Endothelial cell of umbilical vein (primary cell): Measurements from ENCODE around the gene FAM13B. TPM values are rescaled to one million over a fixed set of nuclear protein-coding genes. Genes with fewer than 3 reads are reported as not detected.

Experiments
- BruUV-seq: library from RNA; stranded (reverse); fragments of 400-500 nt; replicated peaks from 2 replicates; lab custom pipeline; 2021; lab: Mats Ljungman, UMichigan
- CTCF ChIA-PET: fragments of 300-600, 350-600 bp; sonication (Branson Sonifier 250); formaldehyde crosslinking; loops from one replicate; lab custom pipeline; 2021; ENCODE audit warnings: antibody characterized with exemption, inconsistent platforms; lab: Charles Lee
- POLR2A ChIA-PET: fragments of 300-600, 350-600 bp; sonication (Branson Sonifier 250); formaldehyde crosslinking; loops from one replicate; lab custom pipeline; 2021; ENCODE audit warnings: antibody characterized with exemption, inconsistent platforms; lab: Charles Lee
- DNase-seq: peaks from one replicate; pipeline ENCODE4 v3.0.0-alpha.2; 2011; ENCODE audit warnings: low read depth, low spot score
- FAIRE-seq: peaks from 2 replicates; lab custom pipeline; 2011; peaks lifted over from hg19 to GRCh38; lab: Jason Lieb, UNC
- H2AFZ ChIP-seq: 2 replicates; pipeline ENCODE4 v1.6.0; 2012; ENCODE audit warnings: low read depth, low read length, control low read depth, inconsistent platforms
- H3K27ac ChIP-seq: 2 replicates; pipeline ENCODE4 v1.5.1; 2011; ENCODE audit warnings: low read depth, mild to moderate bottlenecking, control low read depth, low read length, moderate library complexity; ENCODE audit not compliant: insufficient read depth
- H3K27me3 ChIP-seq, 2 experiments: 2 replicates each; pipeline versions ENCODE4 v1.6.0 to v1.6.1; 2011; ENCODE audit warnings: low read length in 2 of 2, mixed read lengths in 1 of 2; ENCODE audit not compliant: control insufficient read depth in 2 of 2, insufficient read depth in 2 of 2
- H3K36me3 ChIP-seq, 2 experiments: 2 replicates in 1 of 2; 3 replicates in 1 of 2; pipeline ENCODE4 v1.5.1; 2011; ENCODE audit warnings: low read length in 2 of 2, mild to moderate bottlenecking in 1 of 2, moderate library complexity in 1 of 2; ENCODE audit not compliant: control insufficient read depth in 2 of 2, insufficient read depth in 2 of 2; ENCODE audit errors: extremely low read depth in 1 of 2
- H3K4me1 ChIP-seq: 3 replicates; pipeline ENCODE4 v1.5.1; 2011; ENCODE audit warnings: mild to moderate bottlenecking, low read length; ENCODE audit not compliant: control insufficient read depth, insufficient read depth; ENCODE audit errors: extremely low read depth
- H3K4me2 ChIP-seq: 2 replicates; pipeline ENCODE4 v1.6.1; 2011; ENCODE audit warnings: low read length, control low read depth, mixed read lengths; ENCODE audit not compliant: insufficient read depth
- H3K4me3 ChIP-seq, 3 experiments: fragments of 200-600 bp in 1 of 3; sonication (generic), shearing (Covaris generic) in 1 of 3; replicated peaks in 1 of 3; 2 replicates each; pipeline ENCODE4 v1.5.1; 2011 to 2016; ENCODE audit warnings: control low read depth in 3 of 3, low read length in 3 of 3, mild to moderate bottlenecking in 2 of 3, inconsistent platforms in 1 of 3, low read depth in 1 of 3, moderate library complexity in 1 of 3; ENCODE audit not compliant: insufficient read depth in 1 of 3
- H3K79me2 ChIP-seq: 2 replicates; pipeline ENCODE4 v1.6.0; 2012; ENCODE audit warnings: low read length, inconsistent platforms; ENCODE audit not compliant: control insufficient read depth, insufficient read depth
- H3K9ac ChIP-seq: replicated peaks from 2 replicates; pipeline ENCODE3; 2011; ENCODE audit warnings: low read length, control low read depth; ENCODE audit not compliant: insufficient read depth; ENCODE audit errors: extremely low read depth
- H3K9me1 ChIP-seq: replicated peaks from 3 replicates; pipeline ENCODE4 v1.6.0; 2011; ENCODE audit warnings: mild to moderate bottlenecking, low read length; ENCODE audit not compliant: control insufficient read depth, insufficient read depth; ENCODE audit errors: extremely low read depth
- H3K9me3 ChIP-seq: replicated peaks from 2 replicates; pipeline ENCODE4 v1.5.1; 2012; ENCODE audit warnings: low read length, inconsistent platforms; ENCODE audit not compliant: control insufficient read depth, insufficient read depth
- H4K20me1 ChIP-seq: replicated peaks from 2 replicates; pipeline ENCODE3; 2011; ENCODE audit warnings: mild to moderate bottlenecking, low read length; ENCODE audit not compliant: control insufficient read depth, insufficient read depth; ENCODE audit errors: extremely low read depth
- CTCF ChIP-seq, 2 donors: IDR thresholded peaks; 1 replicate in 1 of 2; 2 replicates in 1 of 2; pipeline ENCODE4 v1.5.1; 2011; ENCODE audit warnings: low read length in 2 of 2, mild to moderate bottlenecking in 2 of 2, moderate library complexity in 2 of 2, control low read depth in 1 of 2, inconsistent platforms in 1 of 2, low read depth in 1 of 2; ENCODE audit not compliant: insufficient read depth in 1 of 2; ENCODE audit errors: extremely low read depth in 1 of 2
- EZH2 ChIP-seq: IDR thresholded peaks from 2 replicates; pipeline ENCODE4 v1.6.1; 2012; ENCODE audit warnings: borderline replicate concordance, low read depth, mild to moderate bottlenecking, moderate library complexity, low read length, inconsistent platforms; ENCODE audit not compliant: severe bottlenecking
- FOS ChIP-seq: IDR thresholded peaks from 2 replicates; pipeline ENCODE4 v1.6.1; 2011; ENCODE audit warnings: mild to moderate bottlenecking, low read length, moderate library complexity, borderline replicate concordance; ENCODE audit not compliant: insufficient read depth
- GATA2 ChIP-seq: IDR thresholded peaks from 2 replicates; pipeline ENCODE4 v1.7.0; 2011; ENCODE audit warnings: low read depth, mild to moderate bottlenecking, moderate library complexity, mixed read lengths, low read length; ENCODE audit not compliant: insufficient read length, insufficient read depth
- JUN ChIP-seq: IDR thresholded peaks from 2 replicates; pipeline ENCODE4 v1.6.1; 2011; ENCODE audit warnings: borderline replicate concordance, low read depth; ENCODE audit not compliant: insufficient read length, insufficient read depth
- MAX ChIP-seq: IDR thresholded peaks from 2 replicates; pipeline ENCODE4 v1.6.1; 2011; ENCODE audit not compliant: insufficient read depth, insufficient read length
- MYC ChIP-seq: IDR thresholded peaks from one replicate; pipeline ENCODE4 v1.6.1; 2011; ENCODE audit warnings: mild to moderate bottlenecking, low read depth, low read length
- POLR2A ChIP-seq: IDR thresholded peaks from 2 replicates; pipeline ENCODE4 v1.6.1; 2012; ENCODE audit warnings: low read depth, mild to moderate bottlenecking, control low read depth, low read length
- POLR2AphosphoS5 ChIP-seq: IDR thresholded peaks from 2 replicates; pipeline ENCODE4 v1.6.1; 2012; ENCODE audit warnings: low read depth, mild to moderate bottlenecking, control low read depth, low read length, moderate library complexity; ENCODE audit not compliant: insufficient read depth
- dilution Hi-C: fragments of 300-500 bp; cut with MboI; formaldehyde crosslinking; loops from one replicate; pipeline ENCODE4 v1.15.0; 2019; ENCODE audit warnings: low sequenced_read_pairs; ENCODE audit not compliant: extremely low pct_ligation_motif_present
- intact Hi-C: fragments of 100-400 bp; cut with micrococcal nuclease; formaldehyde crosslinking; loops from one replicate; pipeline ENCODE4 v1.10.0; 2022
- polyA plus RNA-seq, 4 experiments: library from polyadenylated mRNA; depleted of rRNA in 3 of 4; stranded (reverse) in 3 of 4; unstranded in 1 of 4; fragments of >200 nt; gene quantifications; 2 replicates each; pipeline versions ENCODE4 v1.2.1 to v1.2.3, GENCODE V29; 2011 to 2012; ENCODE audit warnings: missing spikeins in 1 of 4
- small RNA-seq: library from RNA; depleted of rRNA; stranded (forward); fragments of <200 nt; gene quantifications from one replicate; pipeline ENCODE3, GENCODE V24; 2012; ENCODE audit warnings: low replicate concordance, low read depth; ENCODE audit not compliant: insufficient read depth, insufficient read length
- total RNA-seq: library from RNA; stranded (reverse); gene quantifications from 2 replicates; pipeline ENCODE4 v1.2.3, GENCODE V29; 2021

The FAM13B gene
- total and polyA plus RNA-seq, 2 donors (not counting 3 experiments of a cell fraction or from before 2014, with no cell fraction given) = 8.7 to 25.4 TPM

- no TSS peak for BruUV-seq
- Histone ChIP-seq H4K20me1 (no peaks in the 10 kb centered on the region), H3K9ac (no peak overlapping the region), H3K4me1 (peaks cover 7% of the 10 kb centered on the region), H3K4me3 (no peak overlapping the region), H2AFZ (peak overlapping the region; percentile 83), H3K36me3 (no peaks in the 10 kb centered on the region), H3K9me3 (no peaks in the 10 kb centered on the region), H3K4me2 (peak overlapping the region; percentile 51), H3K79me2 (no peaks in the 10 kb centered on the region), H3K27ac (no peak overlapping the region), H3K9me1 (no peaks in the 10 kb centered on the region), H3K27me3 (no peaks in the 10 kb centered on the region)
- TF ChIP-seq POLR2AphosphoS5 (no peak), JUN (no peak), POLR2A (no peak), GATA2 (no peak), CTCF (IDR thresholded peaks at IDR 0.05; ENCODE audit: extremely low read depth in 1 of 2, insufficient read depth in 1 of 2, low read depth in 1 of 2, low read length in 2 of 2) (no peak), MAX (no peak), EZH2 (no peak), MYC (no peak), FOS (no peak)
- no peak for DNase-seq
- ChIA-PET POLR2A (interaction anchor here (1.4 kb wide), 1 partner anchor 10 kb away, joined by 3 read pairs; no protein-coding TSS in a partner anchor), CTCF (interaction anchor here (0.5 to 2.4 kb wide), 9 partner anchors 9 to 125 kb away, joined by 3 to 15 read pairs (median 4); no protein-coding TSS in a partner anchor)
- no peak for FAIRE-seq
- intact Hi-C loops (loop anchor here (5.0 kb wide), 1 partner anchor 109 kb away; no protein-coding TSS in a partner anchor), dilution Hi-C loops (no loop called here)
Observed at GRCh38 chr5:137888466-137888862, 144.4 kb downstream of the FAM13B start.

Small RNAs within 50 kb of the gene (small RNA-seq; reads per million reads assigned to genes)
- not detected for gene RNU6-1148P

Other genes with a start within 250 kb of the FAM13B start
- not detected in 2 replicates for gene MYOT, start 165.2 kb downstream of the FAM13B start, total RNA-seq
- gene MYOT, start 165.2 kb downstream of the FAM13B start, polyA plus RNA-seq = not detected in 2 replicates
- gene PKD2L2, start 143.6 kb downstream of the FAM13B start, total RNA-seq = not detected in 2 replicates
- not detected in 2 replicates for gene PKD2L2, start 143.6 kb downstream of the FAM13B start, polyA plus RNA-seq
- not detected in 2 replicates for gene WNT8A, start 51.0 kb upstream of the FAM13B start, total RNA-seq
- gene WNT8A, start 51.0 kb upstream of the FAM13B start, polyA plus RNA-seq = not detected in 2 replicates
- gene NME5, start 106.3 kb upstream of the FAM13B start, total RNA-seq = 1.4 and 1.5 TPM in 2 replicates
- 0.11 TPM in 1 of 2 replicates, not detected in the other for gene NME5, start 106.3 kb upstream of the FAM13B start, polyA plus RNA-seq
- 69.7 and 73.7 TPM in 2 replicates for gene BRD8, start 145.6 kb upstream of the FAM13B start, total RNA-seq
- 33.5 and 38.2 TPM in 2 replicates for gene BRD8, start 145.6 kb upstream of the FAM13B start, polyA plus RNA-seq
- 72.0 and 78.1 TPM in 2 replicates for gene KIF20A, start 146.0 kb upstream of the FAM13B start, total RNA-seq
- 36.6 and 38.7 TPM in 2 replicates for gene KIF20A, start 146.0 kb upstream of the FAM13B start, polyA plus RNA-seq
- 39.4 and 41.2 TPM in 2 replicates for gene CDC23, start 180.2 kb upstream of the FAM13B start, total RNA-seq
- 25.2 and 28.5 TPM in 2 replicates for gene CDC23, start 180.2 kb upstream of the FAM13B start, polyA plus RNA-seq
- not detected in 2 replicates for gene GFRA3, start 241.5 kb upstream of the FAM13B start, total RNA-seq
- gene GFRA3, start 241.5 kb upstream of the FAM13B start, polyA plus RNA-seq = 0.05 and 0.10 TPM in 2 replicates